Keratinocyte (primary cell): ENCODE measurements around the gene SOCS3.

Source experiments
- CTCF ChIP-seq, 3 experiments: IDR thresholded peaks in 1 of 3; conservative IDR thresholded peaks in 1 of 3; optimal IDR thresholded peaks in 1 of 3; 2 replicates in 2 of 3; 3 replicates in 1 of 3; pipeline versions ENCODE3 to v1.5.1; 2011; ENCODE audit warnings: low read length in 3 of 3, mild to moderate bottlenecking in 3 of 3, moderate library complexity in 2 of 3, control low read depth in 1 of 3, inconsistent platforms in 1 of 3; ENCODE audit not compliant: insufficient read depth in 2 of 3; ENCODE audit errors: extremely low read depth in 1 of 3
- EZH2 ChIP-seq: IDR thresholded peaks from one replicate; pipeline ENCODE4 v1.6.1; 2012; ENCODE audit warnings: inconsistent platforms, mild to moderate bottlenecking, low read length, moderate library complexity

DNA sequence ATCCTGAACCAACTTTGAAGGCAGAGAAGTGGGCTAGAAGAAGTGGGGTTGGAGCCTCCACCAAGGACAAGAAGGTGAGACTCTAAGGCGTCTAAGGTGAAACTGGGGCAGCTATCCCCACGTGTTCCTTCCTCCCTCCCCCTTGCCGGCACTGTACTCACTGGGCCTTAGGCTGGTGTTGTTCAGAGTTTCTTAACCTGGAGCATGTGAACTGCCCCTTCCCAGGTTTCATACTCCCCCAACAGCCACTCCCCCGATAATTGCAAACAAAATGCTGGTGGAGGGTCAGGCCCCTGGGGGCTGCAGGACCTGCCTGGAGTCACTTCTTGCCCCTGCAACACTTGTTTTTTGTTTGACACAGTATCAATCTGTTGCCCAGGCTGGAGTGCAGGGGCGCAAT, 7.3 kb upstream of the SOCS3 start:
- TF ChIP-seq CTCF (optimal IDR thresholded peaks at IDR 0.05 in 1 of 3, IDR thresholded peaks at IDR 0.05 in 1 of 3, conservative IDR thresholded peaks at IDR 0.05 in 1 of 3; ENCODE audit: extremely low read depth in 1 of 3, insufficient read depth in 2 of 3, low read length in 3 of 3): no peak
- TF ChIP-seq EZH2: no peak
